Esophagus squamous epithelium (tissue), 5 donors: ENCODE measurements around the gene CDH13. TPM values are rescaled to one million over a fixed set of nuclear protein-coding genes. Genes with fewer than 3 reads are reported as not detected.

ENCODE experiments used
- DNase-seq: peaks from one replicate; lab custom pipeline; 2025; lab: John Stamatoyannopoulos, UW
- H3K27ac ChIP-seq, 4 donors: fragments of 200-600 bp; sonication (generic); one replicate each; pipeline ENCODE4 v1.5.1; 2016 to 2019; ENCODE audit warnings: mild to moderate bottlenecking in 1 of 4
- H3K27me3 ChIP-seq, 4 donors: fragments of 200-600 bp; sonication (generic); 1 replicate in 3 of 4; 2 replicates in 1 of 4; pipeline versions ENCODE4 v1.5.1 to v1.6.0; 2017 to 2021; ENCODE audit warnings: antibody characterized with exemption in 1 of 4
- H3K36me3 ChIP-seq, 3 donors: fragments of 200-600 bp; sonication (generic); one replicate each; pipeline ENCODE4 v1.5.1; 2016 to 2019
- H3K4me1 ChIP-seq, 3 donors: fragments of 200-600 bp; sonication (generic); one replicate each; pipeline ENCODE4 v1.5.1; 2017 to 2019
- H3K4me3 ChIP-seq, 4 donors: fragments of 200-600 bp; sonication (generic); 1 replicate in 3 of 4; 2 replicates in 1 of 4; pipeline ENCODE4 v1.5.1; 2016 to 2019; ENCODE audit warnings: mild to moderate bottlenecking in 2 of 4, moderate library complexity in 1 of 4
- H3K9me3 ChIP-seq, 3 donors: fragments of 200-600 bp; sonication (generic); one replicate each; pipeline ENCODE4 v1.5.1; 2016 to 2019
- CTCF ChIP-seq, 6 experiments: fragments of 450-650 bp in 4 of 6; fragments of 200-600 bp in 2 of 6; sonication (generic) in 2 of 6; IDR thresholded peaks; one replicate each; pipeline ENCODE4 v1.5.1; 2016 to 2019; ENCODE audit warnings: antibody characterized with exemption in 6 of 6, mild to moderate bottlenecking in 4 of 6, moderate library complexity in 4 of 6
- POLR2A ChIP-seq, 4 donors: fragments of 450-650 bp; IDR thresholded peaks; one replicate each; pipeline ENCODE4 v1.6.1; 2017; ENCODE audit warnings: antibody characterized with exemption in 4 of 4, mild to moderate bottlenecking in 4 of 4, moderate library complexity in 3 of 4
- WGBS, 2 donors: methylation state at CpG; one replicate each; pipeline ENCODE4 v1.1.5; 2018; 5-methylcytosine and 5-hydroxymethylcytosine counted together
- intact Hi-C: fragments of 100-400 bp; cut with DNase I; formaldehyde crosslinking; loops from one replicate; pipeline ENCODE4 v1.15.0; 2022
- total RNA-seq, 4 donors: library from RNA; depleted of rRNA; stranded (reverse); fragments of >200 nt; gene quantifications; one replicate each; pipeline ENCODE4 v1.1.0, GENCODE V29; 2016
- donor health status: DM: yes; HTN: yes; CAD: no.

Gene CDH13
- total RNA-seq, 4 donors from 2014 or later, result 6.9 to 31.9 (median 21.1) TPM

- Histone ChIP-seq H3K4me3 (no peak overlapping the region), H3K4me1 (peaks cover 0 to 30% (median 5%) of the 10 kb centered on the region in 3 donors), H3K36me3 (no peaks in the 10 kb centered on the region), H3K27me3 (no peaks in the 10 kb centered on the region), H3K27ac (peak overlapping the region in 2 of 4 donors; percentile 21 to 40), H3K9me3 (no peaks in the 10 kb centered on the region)
- WGBS, 2 donors, result 68 to 78% methylated on average over 5 of the region's 5 CpGs
- TF ChIP-seq POLR2A (IDR thresholded peaks at IDR 0.05) (peak in 1 of 4 donors; percentile 1), CTCF (IDR thresholded peaks at IDR 0.05) (no peak)
- intact Hi-C loops, result no loop called here
- DNase-seq, result no peak
Observed at GRCh38 chr16:82655720-82656490, 29.1 kb downstream of the CDH13 start.

GRCh38 chr16:82657239-82657638, 30.5 kb downstream of the CDH13 start:
- DNase-seq, result no peak
- Histone ChIP-seq H3K4me3 (no peak overlapping the region), H3K36me3 (no peaks in the 10 kb centered on the region), H3K4me1 (peaks cover 0 to 29% (median 5%) of the 10 kb centered on the region in 3 donors), H3K27me3 (no peaks in the 10 kb centered on the region), H3K9me3 (no peaks in the 10 kb centered on the region), H3K27ac (no peak overlapping the region)
- 88 to 95% methylated on average over 2 of the region's 2 CpGs for WGBS, 2 donors
- intact Hi-C loops, result no loop called here
- TF ChIP-seq POLR2A (IDR thresholded peaks at IDR 0.05) (no peak), CTCF (IDR thresholded peaks at IDR 0.05) (no peak)

GRCh38 chr16:82657786-82658185, 31.0 kb downstream of the CDH13 start:
- peaks cover 0 to 25% (median 5%) of the 10 kb centered on the region in 3 donors for H3K4me1 ChIP-seq
- intact Hi-C loops, result no loop called here
- H3K27me3 ChIP-seq, result no peaks in the 10 kb centered on the region
- H3K4me3 ChIP-seq, result no peak overlapping the region
- no peaks in the 10 kb centered on the region for H3K36me3 ChIP-seq
- 52 to 70% methylated on average over 1 of the region's 1 CpG for WGBS, 2 donors
- no peak overlapping the region for H3K27ac ChIP-seq
- no peaks in the 10 kb centered on the region for H3K9me3 ChIP-seq
- no peak for DNase-seq
- TF ChIP-seq CTCF (IDR thresholded peaks at IDR 0.05) (no peak), POLR2A (IDR thresholded peaks at IDR 0.05) (no peak)

- no peaks in the 10 kb centered on the region for H3K9me3 ChIP-seq
- intact Hi-C loops, result no loop called here
Observed at GRCh38 chr16:82658796-82659195, 32.0 kb downstream of the CDH13 start.

More at GRCh38 chr16:82658796-82659195, 32.0 kb downstream of the CDH13 start:
- TF ChIP-seq CTCF (IDR thresholded peaks at IDR 0.05) (no peak), POLR2A (IDR thresholded peaks at IDR 0.05) (no peak)
- 92 to 97% methylated on average over 2 of the region's 2 CpGs for WGBS, 2 donors
- H3K27me3 ChIP-seq, result no peaks in the 10 kb centered on the region
- H3K4me1 ChIP-seq, result peaks cover 0 to 15% (median 0%) of the 10 kb centered on the region in 3 donors
- no peak overlapping the region for H3K4me3 ChIP-seq
- H3K36me3 ChIP-seq, result no peaks in the 10 kb centered on the region
- H3K27ac ChIP-seq, result no peak overlapping the region
- DNase-seq, result no peak
